HepG2 (cell line): ENCODE data around the gene TEAD3. TPM values are rescaled to one million over a fixed set of nuclear protein-coding genes. Genes with fewer than 3 reads are reported as not detected.

Experiments
- CAMTA2 ChIP-seq: sonication (generic); formaldehyde crosslinking; IDR thresholded peaks from 2 replicates; pipeline ENCODE4 v1.4.0; 2020; ENCODE audit warnings: mild to moderate bottlenecking, missing genetic modification reagents, borderline replicate concordance
- EP300 ChIP-seq, 3 experiments: sonication (generic) in 1 of 3; formaldehyde crosslinking in 1 of 3; IDR thresholded peaks; 2 replicates each; pipeline versions ENCODE4 v1.5.1 to v1.6.1; 2011 to 2020; ENCODE audit warnings: low read depth in 2 of 3, low read length in 2 of 3, borderline replicate concordance in 1 of 3, improper control_type of control experiment in 1 of 3, mild to moderate bottlenecking in 1 of 3, missing genetic modification reagents in 1 of 3, moderate library complexity in 1 of 3
- KDM4B ChIP-seq: sonication (generic); formaldehyde crosslinking; IDR thresholded peaks from 2 replicates; pipeline ENCODE4 v1.4.0; 2020; ENCODE audit warnings: missing genetic modification reagents
- MAZ ChIP-seq, 2 experiments: sonication (generic) in 1 of 2; formaldehyde crosslinking in 1 of 2; IDR thresholded peaks; 2 replicates each; pipeline versions ENCODE4 v1.5.0 to v1.6.1; 2012 to 2020; ENCODE audit warnings: low read depth in 2 of 2, mild to moderate bottlenecking in 2 of 2, borderline replicate concordance in 1 of 2, improper control_type of control experiment in 1 of 2, low read length in 1 of 2, missing genetic modification reagents in 1 of 2, moderate library complexity in 1 of 2
- RXRA ChIP-seq: sonication (generic); formaldehyde crosslinking; IDR thresholded peaks from 2 replicates; pipeline ENCODE4 v1.5.1; 2020; ENCODE audit warnings: missing genetic modification reagents
- SRSF1 ChIP-seq: fragments of 200-400 bp; formaldehyde crosslinking; optimal IDR thresholded peaks from 2 replicates; pipeline ENCODE3; 2017; ENCODE audit warnings: mild to moderate bottlenecking, low read depth, low read length, moderate library complexity
- SYNCRIP ChIP-seq: fragments of 200-400 bp; formaldehyde crosslinking; IDR thresholded peaks from 2 replicates; pipeline ENCODE4 v1.6.1; 2018; ENCODE audit warnings: mild to moderate bottlenecking, low read depth, low read length; ENCODE audit not compliant: insufficient read depth
- ZMYM3 ChIP-seq: sonication (generic); formaldehyde crosslinking; IDR thresholded peaks from 2 replicates; pipeline ENCODE4 v1.5.1; 2020; ENCODE audit warnings: mild to moderate bottlenecking, missing genetic modification reagents
- ZNF34 ChIP-seq: sonication (generic); formaldehyde crosslinking; IDR thresholded peaks from 2 replicates; pipeline ENCODE4 v1.4.0; 2020; ENCODE audit warnings: mild to moderate bottlenecking, missing genetic modification reagents, borderline replicate concordance
- ZNF746 ChIP-seq: sonication (generic); formaldehyde crosslinking; IDR thresholded peaks from 2 replicates; pipeline ENCODE4 v1.8.0; 2022; ENCODE audit warnings: mild to moderate bottlenecking, missing genetic modification reagents
- ZNF839 ChIP-seq: sonication (generic); formaldehyde crosslinking; IDR thresholded peaks from 2 replicates; pipeline ENCODE4 v1.4.0; 2020; ENCODE audit warnings: missing genetic modification reagents, mild to moderate bottlenecking, borderline replicate concordance
- ZNF883 ChIP-seq: sonication (generic); formaldehyde crosslinking; IDR thresholded peaks from 2 replicates; pipeline ENCODE4 v1.5.1; 2020; ENCODE audit warnings: mild to moderate bottlenecking, missing genetic modification reagents; ENCODE audit errors: not compliant biosample characterization
- polyA plus RNA-seq, 8 experiments: library from polyadenylated mRNA; depleted of rRNA in 3 of 8; stranded (reverse) in 7 of 8; unstranded in 1 of 8; fragments of >200 nt; fragmentation: Illumina TruSeq in 4 of 8; extraction: Trizol in 4 of 8; gene quantifications; 2 replicates each; pipeline versions ENCODE4 v1.2.1 to v1.2.3, GENCODE V29; 2011 to 2016; ENCODE audit warnings: low read depth in 4 of 8, missing spikeins in 1 of 8, mixed read lengths in 1 of 8; ENCODE audit not compliant: insufficient read depth in 1 of 8
- total RNA-seq, 5 experiments: library from RNA; depleted of rRNA; stranded (reverse); fragments of >200 nt; fragmentation: Illumina TruSeq; extraction: Trizol; gene quantifications; 2 replicates each; pipeline ENCODE4 v1.2.3, GENCODE V29; 2016; ENCODE audit warnings: low read depth in 1 of 5
- TF ChIP-seq, protein P1 (sequence below): sonication (generic); formaldehyde crosslinking; IDR thresholded peaks from 2 replicates; pipeline ENCODE4 v1.4.0; 2020; ENCODE audit warnings: missing genetic modification reagents
- TF ChIP-seq, protein P2 (sequence below): sonication (generic); formaldehyde crosslinking; IDR thresholded peaks from 2 replicates; pipeline ENCODE4 v1.5.0; 2020; ENCODE audit warnings: missing genetic modification reagents, mild to moderate bottlenecking, borderline replicate concordance
- TF ChIP-seq, protein P3 (sequence below), 2 experiments: sonication (generic) in 1 of 2; formaldehyde crosslinking in 1 of 2; IDR thresholded peaks; 2 replicates each; pipeline versions ENCODE4 v1.4.0 to v1.6.1; 2018 to 2020; ENCODE audit warnings: missing genetic modification reagents in 2 of 2, borderline replicate concordance in 1 of 2, low read depth in 1 of 2, mild to moderate bottlenecking in 1 of 2, missing biosample characterization in 1 of 2
- TF ChIP-seq, protein P4 (sequence below): sonication (generic); formaldehyde crosslinking; IDR thresholded peaks from 2 replicates; pipeline ENCODE4 v1.4.0; 2020; ENCODE audit warnings: missing genetic modification reagents

Gene TEAD3
- total and polyA plus RNA-seq, 2 of the 13 experiments (the other 11 are each of a cell fraction or from before 2014, with no cell fraction given): 15.1 to 16.5 TPM

DNA sequence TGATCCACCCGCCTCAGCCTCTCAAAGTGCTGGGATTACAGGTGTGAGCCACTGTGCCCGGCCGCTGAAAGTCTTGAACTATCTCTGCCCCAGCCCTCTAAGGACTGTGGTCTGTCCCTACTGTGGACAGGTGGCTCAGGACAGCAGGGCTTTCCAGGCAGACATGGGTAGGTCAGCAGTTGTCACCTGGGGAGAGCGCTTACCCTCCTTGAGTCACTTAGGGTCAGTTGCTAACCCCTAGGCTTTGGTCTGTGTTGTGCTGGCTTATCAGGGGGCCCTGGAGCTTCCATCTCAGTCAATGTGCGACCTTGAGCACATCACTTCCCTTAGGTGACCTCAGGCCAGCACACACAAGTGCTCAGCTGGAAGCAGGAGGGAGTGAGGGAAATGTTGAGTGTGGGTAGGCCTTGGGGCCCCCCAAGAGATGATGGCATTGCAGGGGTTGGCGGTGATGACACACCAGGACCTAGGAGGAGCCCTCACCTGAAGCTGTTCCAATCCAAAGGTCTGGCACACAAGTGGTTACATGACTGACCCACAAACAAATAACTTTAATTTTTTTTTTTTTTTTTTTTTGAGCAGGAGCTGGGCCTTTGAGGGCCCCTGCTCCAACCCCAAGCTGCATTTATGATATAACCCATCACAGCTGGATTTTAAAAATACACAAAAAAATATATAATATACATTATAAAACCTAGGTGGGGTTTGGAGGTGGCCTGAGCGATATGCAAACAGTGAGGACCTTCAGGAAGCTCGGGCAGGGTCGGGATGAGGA is 23.6 kb downstream of the TEAD3 start (continued):
- TF ChIP-seq, protein P1, sequence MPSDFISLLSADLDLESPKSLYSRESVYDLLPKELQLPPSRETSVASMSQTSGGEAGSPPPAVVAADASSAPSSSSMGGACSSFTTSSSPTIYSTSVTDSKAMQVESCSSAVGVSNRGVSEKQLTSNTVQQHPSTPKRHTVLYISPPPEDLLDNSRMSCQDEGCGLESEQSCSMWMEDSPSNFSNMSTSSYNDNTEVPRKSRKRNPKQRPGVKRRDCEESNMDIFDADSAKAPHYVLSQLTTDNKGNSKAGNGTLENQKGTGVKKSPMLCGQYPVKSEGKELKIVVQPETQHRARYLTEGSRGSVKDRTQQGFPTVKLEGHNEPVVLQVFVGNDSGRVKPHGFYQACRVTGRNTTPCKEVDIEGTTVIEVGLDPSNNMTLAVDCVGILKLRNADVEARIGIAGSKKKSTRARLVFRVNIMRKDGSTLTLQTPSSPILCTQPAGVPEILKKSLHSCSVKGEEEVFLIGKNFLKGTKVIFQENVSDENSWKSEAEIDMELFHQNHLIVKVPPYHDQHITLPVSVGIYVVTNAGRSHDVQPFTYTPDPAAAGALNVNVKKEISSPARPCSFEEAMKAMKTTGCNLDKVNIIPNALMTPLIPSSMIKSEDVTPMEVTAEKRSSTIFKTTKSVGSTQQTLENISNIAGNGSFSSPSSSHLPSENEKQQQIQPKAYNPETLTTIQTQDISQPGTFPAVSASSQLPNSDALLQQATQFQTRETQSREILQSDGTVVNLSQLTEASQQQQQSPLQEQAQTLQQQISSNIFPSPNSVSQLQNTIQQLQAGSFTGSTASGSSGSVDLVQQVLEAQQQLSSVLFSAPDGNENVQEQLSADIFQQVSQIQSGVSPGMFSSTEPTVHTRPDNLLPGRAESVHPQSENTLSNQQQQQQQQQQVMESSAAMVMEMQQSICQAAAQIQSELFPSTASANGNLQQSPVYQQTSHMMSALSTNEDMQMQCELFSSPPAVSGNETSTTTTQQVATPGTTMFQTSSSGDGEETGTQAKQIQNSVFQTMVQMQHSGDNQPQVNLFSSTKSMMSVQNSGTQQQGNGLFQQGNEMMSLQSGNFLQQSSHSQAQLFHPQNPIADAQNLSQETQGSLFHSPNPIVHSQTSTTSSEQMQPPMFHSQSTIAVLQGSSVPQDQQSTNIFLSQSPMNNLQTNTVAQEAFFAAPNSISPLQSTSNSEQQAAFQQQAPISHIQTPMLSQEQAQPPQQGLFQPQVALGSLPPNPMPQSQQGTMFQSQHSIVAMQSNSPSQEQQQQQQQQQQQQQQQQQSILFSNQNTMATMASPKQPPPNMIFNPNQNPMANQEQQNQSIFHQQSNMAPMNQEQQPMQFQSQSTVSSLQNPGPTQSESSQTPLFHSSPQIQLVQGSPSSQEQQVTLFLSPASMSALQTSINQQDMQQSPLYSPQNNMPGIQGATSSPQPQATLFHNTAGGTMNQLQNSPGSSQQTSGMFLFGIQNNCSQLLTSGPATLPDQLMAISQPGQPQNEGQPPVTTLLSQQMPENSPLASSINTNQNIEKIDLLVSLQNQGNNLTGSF: no peak
- peak; percentile 87 for TF ChIP-seq RXRA (CRISPR knock-in tag)
- TF ChIP-seq, protein P2, sequence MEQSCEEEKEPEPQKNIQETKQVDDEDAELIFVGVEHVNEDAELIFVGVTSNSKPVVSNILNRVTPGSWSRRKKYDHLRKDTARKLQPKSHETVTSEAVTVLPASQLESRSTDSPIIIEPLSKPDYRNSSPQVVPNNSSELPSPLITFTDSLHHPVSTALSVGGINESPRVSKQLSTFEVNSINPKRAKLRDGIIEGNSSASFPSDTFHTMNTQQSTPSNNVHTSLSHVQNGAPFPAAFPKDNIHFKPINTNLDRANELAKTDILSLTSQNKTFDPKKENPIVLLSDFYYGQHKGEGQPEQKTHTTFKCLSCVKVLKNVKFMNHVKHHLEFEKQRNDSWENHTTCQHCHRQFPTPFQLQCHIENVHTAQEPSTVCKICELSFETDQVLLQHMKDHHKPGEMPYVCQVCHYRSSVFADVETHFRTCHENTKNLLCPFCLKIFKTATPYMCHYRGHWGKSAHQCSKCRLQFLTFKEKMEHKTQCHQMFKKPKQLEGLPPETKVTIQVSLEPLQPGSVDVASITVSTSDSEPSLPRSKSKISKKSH (CRISPR knock-in tag): no peak
- TF ChIP-seq CAMTA2: no peak
- TF ChIP-seq SYNCRIP: no peak
- peak; percentile 78; the same call in 1 of the 2 replicates for TF ChIP-seq ZNF839
- 0 out of 4 replicates have a peak, but pooled peaks of 1 of the 2 experiments have one; percentile 8 for TF ChIP-seq EP300 (IDR thresholded peaks at IDR 0.05; ENCODE audit: low read depth in 2 of 2, low read length in 2 of 2)
- no peak for TF ChIP-seq EP300 (CRISPR knock-in tag; IDR thresholded peaks at IDR 0.05; ENCODE audit: borderline replicate concordance)
- no peak for TF ChIP-seq ZNF34 (CRISPR knock-in tag)
- TF ChIP-seq KDM4B (CRISPR knock-in tag): 0 out of 2 replicates have a peak, but pooled peaks have one; percentile 33
- TF ChIP-seq, protein P3, sequence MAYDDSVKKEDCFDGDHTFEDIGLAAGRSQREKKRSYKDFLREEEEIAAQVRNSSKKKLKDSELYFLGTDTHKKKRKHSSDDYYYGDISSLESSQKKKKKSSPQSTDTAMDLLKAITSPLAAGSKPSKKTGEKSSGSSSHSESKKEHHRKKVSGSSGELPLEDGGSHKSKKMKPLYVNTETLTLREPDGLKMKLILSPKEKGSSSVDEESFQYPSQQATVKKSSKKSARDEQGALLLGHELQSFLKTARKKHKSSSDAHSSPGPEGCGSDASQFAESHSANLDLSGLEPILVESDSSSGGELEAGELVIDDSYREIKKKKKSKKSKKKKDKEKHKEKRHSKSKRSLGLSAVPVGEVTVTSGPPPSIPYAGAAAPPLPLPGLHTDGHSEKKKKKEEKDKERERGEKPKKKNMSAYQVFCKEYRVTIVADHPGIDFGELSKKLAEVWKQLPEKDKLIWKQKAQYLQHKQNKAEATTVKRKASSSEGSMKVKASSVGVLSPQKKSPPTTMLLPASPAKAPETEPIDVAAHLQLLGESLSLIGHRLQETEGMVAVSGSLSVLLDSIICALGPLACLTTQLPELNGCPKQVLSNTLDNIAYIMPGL (CRISPR knock-in tag; IDR thresholded peaks at IDR 0.05; ENCODE audit: borderline replicate concordance in 1 of 2, low read depth in 1 of 2): no peak
- TF ChIP-seq ZMYM3 (CRISPR knock-in tag): peak; percentile 53; the same call in 1 of the 2 replicates
- TF ChIP-seq, protein P4, sequence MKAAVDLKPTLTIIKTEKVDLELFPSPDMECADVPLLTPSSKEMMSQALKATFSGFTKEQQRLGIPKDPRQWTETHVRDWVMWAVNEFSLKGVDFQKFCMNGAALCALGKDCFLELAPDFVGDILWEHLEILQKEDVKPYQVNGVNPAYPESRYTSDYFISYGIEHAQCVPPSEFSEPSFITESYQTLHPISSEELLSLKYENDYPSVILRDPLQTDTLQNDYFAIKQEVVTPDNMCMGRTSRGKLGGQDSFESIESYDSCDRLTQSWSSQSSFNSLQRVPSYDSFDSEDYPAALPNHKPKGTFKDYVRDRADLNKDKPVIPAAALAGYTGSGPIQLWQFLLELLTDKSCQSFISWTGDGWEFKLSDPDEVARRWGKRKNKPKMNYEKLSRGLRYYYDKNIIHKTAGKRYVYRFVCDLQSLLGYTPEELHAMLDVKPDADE: no peak
- no peak for TF ChIP-seq ZNF746
- no peak for TF ChIP-seq MAZ (IDR thresholded peaks at IDR 0.05; ENCODE audit: borderline replicate concordance, low read depth, low read length)
- peak; percentile 32; the same call in 1 of the 2 replicates for TF ChIP-seq MAZ (CRISPR knock-in tag; IDR thresholded peaks at IDR 0.05; ENCODE audit: low read depth)
- no peak for TF ChIP-seq SRSF1
- no peak for TF ChIP-seq ZNF883 (CRISPR knock-in tag)
